Sigmoid colon (tissue), 7 donors: ENCODE measurements around the gene FBXW8. TPM values are rescaled to one million over a fixed set of nuclear protein-coding genes. Genes with fewer than 3 reads are reported as not detected.

Source experiments
- DNase-seq: peaks from one replicate; pipeline ENCODE4 v3.0.0-alpha.2; 2019
- H3K27ac ChIP-seq, 4 donors: fragments of 200-600 bp; sonication (generic); one replicate each; pipeline ENCODE4 v1.5.1; 2016 to 2019; ENCODE audit warnings: mild to moderate bottlenecking in 1 of 4
- H3K27me3 ChIP-seq, 3 donors: fragments of 200-600 bp; sonication (generic); one replicate each; pipeline ENCODE4 v1.5.1; 2019; ENCODE audit warnings: mild to moderate bottlenecking in 1 of 3
- H3K36me3 ChIP-seq, 4 donors: fragments of 200-600 bp; sonication (generic); one replicate each; pipeline ENCODE4 v1.5.1; 2016 to 2019
- H3K4me1 ChIP-seq, 4 donors: fragments of 200-600 bp; sonication (generic); one replicate each; pipeline ENCODE4 v1.5.1; 2017 to 2019
- H3K4me3 ChIP-seq, 4 donors: fragments of 200-600 bp; sonication (generic); one replicate each; pipeline ENCODE4 v1.5.1; 2017 to 2019; ENCODE audit warnings: mild to moderate bottlenecking in 2 of 4, moderate library complexity in 1 of 4
- H3K9me3 ChIP-seq, 4 donors: fragments of 200-600 bp in 3 of 4; sonication (generic) in 3 of 4; one replicate each; pipeline versions ENCODE4 v1.5.1 to v1.6.1; 2013 to 2019
- CTCF ChIP-seq, 4 experiments: fragments of 450-650 bp in 3 of 4; fragments of 200-600 bp in 1 of 4; IDR thresholded peaks; one replicate each; pipeline ENCODE4 v1.5.1; 2016 to 2019; ENCODE audit warnings: antibody characterized with exemption in 4 of 4, mild to moderate bottlenecking in 3 of 4, moderate library complexity in 2 of 4
- EP300 ChIP-seq, 4 donors: sonication (generic); formaldehyde crosslinking; IDR thresholded peaks; one replicate each; pipeline ENCODE4 v1.6.1; 2017; ENCODE audit warnings: antibody characterized with exemption in 4 of 4
- POLR2A ChIP-seq, 2 donors: fragments of 450-650 bp; IDR thresholded peaks; one replicate each; pipeline ENCODE4 v1.6.1; 2016; ENCODE audit warnings: antibody characterized with exemption in 2 of 2, mild to moderate bottlenecking in 2 of 2, moderate library complexity in 2 of 2
- POLR2AphosphoS5 ChIP-seq, 4 donors: sonication (generic); formaldehyde crosslinking; IDR thresholded peaks; one replicate each; pipeline ENCODE4 v1.6.1; 2017; ENCODE audit warnings: antibody characterized with exemption in 4 of 4
- WGBS, 2 donors: extraction: QIAGEN DNeasy Blood & Tissue Kit; methylation state at CpG; one replicate each; pipeline ENCODE4 v1.1.7; 2013; 5-methylcytosine and 5-hydroxymethylcytosine counted together
- intact Hi-C: fragments of 100-400 bp; cut with DNase I; formaldehyde crosslinking; loops from one replicate; pipeline ENCODE4 v1.15.1; 2023
- polyA plus RNA-seq, 3 donors: library from polyadenylated mRNA; stranded (reverse); fragments of 200-250 nt; gene quantifications; one replicate each; pipeline ENCODE4 v1.2.3, GENCODE V29; 2013
- total RNA-seq, 4 donors: library from RNA; depleted of rRNA; stranded (reverse); fragments of >200 nt; gene quantifications; one replicate each; pipeline ENCODE4 v1.1.0, GENCODE V29; 2016
- donor health status: healthy with polysubstance abuse.
- donor health status: Bipolar disorder and iron deficiency.
- donor health status: healthy.

Gene FBXW8
- total and polyA plus RNA-seq, 7 donors = 2.3 to 19.1 (median 7.7) TPM

GRCh38 chr12:117005417-117006046, 94.8 kb downstream of the FBXW8 start:
- WGBS, 2 donors = 92 to 96% methylated on average over 11 of the region's 11 CpGs
- Histone ChIP-seq H3K27ac (no peak overlapping the region), H3K36me3 (peaks cover 0 to 36% (median 9%) of the 10 kb centered on the region in 4 donors), H3K4me1 (no peaks in the 10 kb centered on the region), H3K9me3 (no peaks in the 10 kb centered on the region), H3K4me3 (no peak overlapping the region), H3K27me3 (no peaks in the 10 kb centered on the region)
- intact Hi-C loops = no loop called here
- TF ChIP-seq POLR2A (IDR thresholded peaks at IDR 0.05) (no peak), CTCF (IDR thresholded peaks at IDR 0.05) (no peak), EP300 (IDR thresholded peaks at IDR 0.05) (no peak), POLR2AphosphoS5 (IDR thresholded peaks at IDR 0.05) (no peak)
- no peak for DNase-seq

GRCh38 chr12:117006333-117006732, 95.6 kb downstream of the FBXW8 start:
- TF ChIP-seq POLR2A (IDR thresholded peaks at IDR 0.05) (no peak), CTCF (IDR thresholded peaks at IDR 0.05) (no peak)
- no peaks in the 10 kb centered on the region for H3K4me1 ChIP-seq
- peaks cover 0 to 43% (median 9%) of the 10 kb centered on the region in 4 donors for H3K36me3 ChIP-seq
- 93 to 97% methylated on average over 9 of the region's 9 CpGs for WGBS, 2 donors
- H3K27ac ChIP-seq = no peak overlapping the region
- H3K4me3 ChIP-seq = no peak overlapping the region
- intact Hi-C loops = no loop called here
- no peaks in the 10 kb centered on the region for H3K9me3 ChIP-seq
- H3K27me3 ChIP-seq = no peaks in the 10 kb centered on the region
- DNase-seq = no peak

- Histone ChIP-seq H3K36me3 (peaks cover 0 to 51% (median 9%) of the 10 kb centered on the region in 4 donors), H3K4me1 (no peaks in the 10 kb centered on the region), H3K27me3 (no peaks in the 10 kb centered on the region), H3K27ac (no peak overlapping the region), H3K4me3 (no peak overlapping the region), H3K9me3 (no peaks in the 10 kb centered on the region)
- 86 to 88% methylated on average over 8 of the region's 8 CpGs for WGBS, 2 donors
- no peak for TF ChIP-seq POLR2AphosphoS5 (IDR thresholded peaks at IDR 0.05)
- no peak for DNase-seq
- intact Hi-C loops = no loop called here
Measured at GRCh38 chr12:117007577-117007976, 96.8 kb downstream of the FBXW8 start.

- no peak overlapping the region for H3K27ac ChIP-seq
- H3K27me3 ChIP-seq = no peaks in the 10 kb centered on the region
- TF ChIP-seq POLR2AphosphoS5 (IDR thresholded peaks at IDR 0.05) = no peak
- no peak for TF ChIP-seq POLR2A (IDR thresholded peaks at IDR 0.05)
- no peak for TF ChIP-seq EP300 (IDR thresholded peaks at IDR 0.05)
- TF ChIP-seq CTCF (IDR thresholded peaks at IDR 0.05) = no peak
- H3K4me3 ChIP-seq = no peak overlapping the region
- H3K9me3 ChIP-seq = peaks cover 0 to 6% (median 0%) of the 10 kb centered on the region in 4 donors
- WGBS, 2 donors = 90 to 94% methylated on average over 8 of the region's 8 CpGs
- no peak for DNase-seq
- peaks cover 0 to 68% (median 12%) of the 10 kb centered on the region in 4 donors for H3K36me3 ChIP-seq
- no peaks in the 10 kb centered on the region for H3K4me1 ChIP-seq
- intact Hi-C loops = no loop called here
Measured at GRCh38 chr12:117009759-117010158, 99.0 kb downstream of the FBXW8 start.

- Histone ChIP-seq H3K4me1 (no peaks in the 10 kb centered on the region), H3K27ac (no peak overlapping the region), H3K4me3 (no peak overlapping the region), H3K36me3 (peaks cover 0 to 68% (median 14%) of the 10 kb centered on the region in 4 donors), H3K27me3 (no peaks in the 10 kb centered on the region), H3K9me3 (peaks cover 0 to 6% (median 0%) of the 10 kb centered on the region in 4 donors)
- intact Hi-C loops = no loop called here
- DNase-seq = no peak
- TF ChIP-seq POLR2A (IDR thresholded peaks at IDR 0.05) (no peak), CTCF (IDR thresholded peaks at IDR 0.05) (no peak), EP300 (IDR thresholded peaks at IDR 0.05) (no peak), POLR2AphosphoS5 (IDR thresholded peaks at IDR 0.05) (no peak)
- WGBS, 2 donors = 92 to 94% methylated on average over 17 of the region's 17 CpGs
Measured at GRCh38 chr12:117010693-117011451, 100.1 kb downstream of the FBXW8 start.
